NCI-H146 treated with DMSO at 0.1 percent for 48 hours (cell line): Measurements from ENCODE around the gene PRPF40A.

Experiments used
- DNase-seq: peaks from one replicate; lab custom pipeline; 2025; ENCODE audit not compliant: unreplicated experiment; lab: John Stamatoyannopoulos, UW

PRPF40A gene

GRCh38 chr2:152622219-152622618 is 95.0 kb downstream of the PRPF40A start:
- DNase-seq: no peak

- DNase-seq: no peak
Measured at GRCh38 chr2:152620985-152621384, 96.3 kb downstream of the PRPF40A start.

- DNase-seq: no peak
Measured at GRCh38 chr2:152620208-152620607, 97.1 kb downstream of the PRPF40A start.

GRCh38 chr2:152618193-152618564 is 99.1 kb downstream of the PRPF40A start:
- DNase-seq: no peak

- no peak for DNase-seq
Measured at GRCh38 chr2:152617456-152618192, 99.6 kb downstream of the PRPF40A start.

- DNase-seq: peak; percentile 12
Measured at GRCh38 chr2:152615177-152615576, 102.1 kb downstream of the PRPF40A start.

GRCh38 chr2:152613235-152613634 is 104.0 kb downstream of the PRPF40A start:
- peak; percentile 25 for DNase-seq

GRCh38 chr2:152611458-152612231 is 105.6 kb downstream of the PRPF40A start:
- DNase-seq: no peak

- DNase-seq: no peak
Measured at GRCh38 chr2:152609699-152610098, 107.6 kb downstream of the PRPF40A start.

- no peak for DNase-seq
Measured at GRCh38 chr2:152609154-152609553, 108.1 kb downstream of the PRPF40A start.

- DNase-seq: no peak
Measured at GRCh38 chr2:152607793-152608300, 109.4 kb downstream of the PRPF40A start.

- no peak for DNase-seq
Measured at GRCh38 chr2:152606941-152607340, 110.3 kb downstream of the PRPF40A start.

- no peak for DNase-seq
Measured at GRCh38 chr2:152606081-152606480, 111.2 kb downstream of the PRPF40A start.

GRCh38 chr2:152603166-152603565 is 114.1 kb downstream of the PRPF40A start:
- DNase-seq: no peak

GRCh38 chr2:152602750-152603149 is 114.5 kb downstream of the PRPF40A start:
- no peak for DNase-seq
